ENCODE measurements around the gene ACACB. TPM values are rescaled to one million over a fixed set of nuclear protein-coding genes. Genes with fewer than 3 reads are reported as not detected.

The ACACB gene
- total RNA-seq (2.0 TPM), polyA plus RNA-seq (9.5 TPM)
- long read RNA-seq, donor 1 = 0 reads
- long read RNA-seq, donor 2 = 0 reads
- long read RNA-seq, donor 3, partial matches to known transcripts = 0 of 2 reads
- long read RNA-seq, donor 3, other reads (novel, unspliced or antisense) = 0 of 2 reads
- long read RNA-seq, donor 4 = 0 reads
- long read RNA-seq, donor 5, partial matches to known transcripts = 0 of 1 reads
- long read RNA-seq, donor 5, other reads (novel, unspliced or antisense) = 0 of 1 reads
- long read RNA-seq, donor 6 = 0 reads
- long read RNA-seq, donor 7 = 0 reads
- long read RNA-seq, donor 8 = 0 reads
- long read RNA-seq, donor 9 = 0 reads
- long read RNA-seq, donor 10 = 0 reads

GRCh38 chr12:109115758-109116610 is at the start of gene ACACB:
Gene ACACB, plus strand, starts transcription at chr12:109116587. Its CDS starts 22,819 bp downstream, at chr12:109139406.
- Histone ChIP-seq H3K4me3 (ENCODE audit: low read length in 2 of 2) (no peak within 1 kb of the TSS), H3K27me3 (ENCODE audit: control insufficient read depth in 2 of 2, insufficient read depth in 1 of 2, low read length in 1 of 2) (no peaks in the 10 kb centered on the region), H3K36me3 (ENCODE audit: control insufficient read depth in 2 of 2, insufficient read depth in 2 of 2, low read length in 1 of 2) (peaks cover 0 to under 1% of the 10 kb centered on the region in 2 donors), H3K9me3 (ENCODE audit: control insufficient read depth in 2 of 2, insufficient read depth in 1 of 2, low read length in 1 of 2) (no peaks in the 10 kb centered on the region), H3K27ac (ENCODE audit: low read depth in 1 of 2, low read length in 1 of 2) (no peak within 1 kb of the TSS), H3K4me1 (ENCODE audit: control insufficient read depth in 2 of 2, insufficient read depth in 2 of 2, low read length in 2 of 2) (peaks cover 0 to 8% of the 10 kb centered on the region in 2 donors)
- WGBS = 64% methylated on average over 14 of the region's 14 CpGs
- no peak for DNase-seq (ENCODE audit: low read depth in 6 of 9, low spot score in 9 of 9)

- peaks cover 18 to 32% of the 10 kb centered on the region in 2 donors for H3K36me3 ChIP-seq (ENCODE audit: control insufficient read depth in 2 of 2, insufficient read depth in 2 of 2, low read length in 1 of 2)
These were observed 46.8 kb upstream of the ACACB start for GRCh38 chr12:109069307-109070271.

GRCh38 chr12:109074866-109075265 is 41.5 kb upstream of the ACACB start:
- DNase-seq (ENCODE audit: low read depth in 6 of 9, low spot score in 9 of 9) = no peak
- H3K9me3 ChIP-seq (ENCODE audit: control insufficient read depth in 2 of 2, insufficient read depth in 1 of 2, low read length in 1 of 2) = no peaks in the 10 kb centered on the region
- H3K4me3 ChIP-seq (ENCODE audit: low read length in 2 of 2) = no peak overlapping the region

More at GRCh38 chr12:109069307-109070271, 46.8 kb upstream of the ACACB start:
- H3K4me3 ChIP-seq (ENCODE audit: low read length in 2 of 2) = no peak overlapping the region
- H3K9me3 ChIP-seq (ENCODE audit: control insufficient read depth in 2 of 2, insufficient read depth in 1 of 2, low read length in 1 of 2) = no peaks in the 10 kb centered on the region
- no peaks in the 10 kb centered on the region for H3K27me3 ChIP-seq (ENCODE audit: control insufficient read depth in 2 of 2, insufficient read depth in 1 of 2, low read length in 1 of 2)
- WGBS = 98% methylated on average over 17 of the region's 17 CpGs
- no peaks in the 10 kb centered on the region for H3K4me1 ChIP-seq (ENCODE audit: control insufficient read depth in 2 of 2, insufficient read depth in 2 of 2, low read length in 2 of 2)
- no peak for DNase-seq (ENCODE audit: low read depth in 6 of 9, low spot score in 9 of 9)
- H3K27ac ChIP-seq (ENCODE audit: low read depth in 1 of 2, low read length in 1 of 2) = no peak overlapping the region

GRCh38 chr12:109082751-109083150 is 33.6 kb upstream of the ACACB start:
- Histone ChIP-seq H3K27ac (ENCODE audit: low read depth in 1 of 2, low read length in 1 of 2) (no peak overlapping the region), H3K27me3 (ENCODE audit: control insufficient read depth in 2 of 2, insufficient read depth in 1 of 2, low read length in 1 of 2) (no peaks in the 10 kb centered on the region), H3K4me1 (ENCODE audit: control insufficient read depth in 2 of 2, insufficient read depth in 2 of 2, low read length in 2 of 2) (no peaks in the 10 kb centered on the region), H3K9me3 (ENCODE audit: control insufficient read depth in 2 of 2, insufficient read depth in 1 of 2, low read length in 1 of 2) (no peaks in the 10 kb centered on the region), H3K36me3 (ENCODE audit: control insufficient read depth in 2 of 2, insufficient read depth in 2 of 2, low read length in 1 of 2) (peaks cover 34 to 38% of the 10 kb centered on the region in 2 donors), H3K4me3 (ENCODE audit: low read length in 2 of 2) (no peak overlapping the region)
- 98% methylated on average over 14 of the region's 14 CpGs for WGBS
- no peak for DNase-seq (ENCODE audit: low read depth in 6 of 9, low spot score in 9 of 9)

More at GRCh38 chr12:109074866-109075265, 41.5 kb upstream of the ACACB start:
- Histone ChIP-seq H3K27me3 (ENCODE audit: control insufficient read depth in 2 of 2, insufficient read depth in 1 of 2, low read length in 1 of 2) (no peaks in the 10 kb centered on the region), H3K27ac (ENCODE audit: low read depth in 1 of 2, low read length in 1 of 2) (no peak overlapping the region), H3K4me1 (ENCODE audit: control insufficient read depth in 2 of 2, insufficient read depth in 2 of 2, low read length in 2 of 2) (no peaks in the 10 kb centered on the region), H3K36me3 (ENCODE audit: control insufficient read depth in 2 of 2, insufficient read depth in 2 of 2, low read length in 1 of 2) (peaks cover 13 to 16% of the 10 kb centered on the region in 2 donors)

- WGBS = over 99% methylated on average over 2 of the region's 2 CpGs
- DNase-seq (ENCODE audit: low read depth in 6 of 9, low spot score in 9 of 9) = no peak
- no peak overlapping the region for H3K4me3 ChIP-seq (ENCODE audit: low read length in 2 of 2)
- no peak overlapping the region for H3K27ac ChIP-seq (ENCODE audit: low read depth in 1 of 2, low read length in 1 of 2)
- no peaks in the 10 kb centered on the region for H3K9me3 ChIP-seq (ENCODE audit: control insufficient read depth in 2 of 2, insufficient read depth in 1 of 2, low read length in 1 of 2)
- peaks cover 38 to 48% of the 10 kb centered on the region in 2 donors for H3K36me3 ChIP-seq (ENCODE audit: control insufficient read depth in 2 of 2, insufficient read depth in 2 of 2, low read length in 1 of 2)
- H3K27me3 ChIP-seq (ENCODE audit: control insufficient read depth in 2 of 2, insufficient read depth in 1 of 2, low read length in 1 of 2) = no peaks in the 10 kb centered on the region
- H3K4me1 ChIP-seq (ENCODE audit: control insufficient read depth in 2 of 2, insufficient read depth in 2 of 2, low read length in 2 of 2) = no peaks in the 10 kb centered on the region
These were observed 32.0 kb upstream of the ACACB start for GRCh38 chr12:109084425-109084824.

- H3K36me3 ChIP-seq (ENCODE audit: control insufficient read depth in 2 of 2, insufficient read depth in 2 of 2, low read length in 1 of 2) = peaks cover 41 to 50% of the 10 kb centered on the region in 2 donors
- H3K27me3 ChIP-seq (ENCODE audit: control insufficient read depth in 2 of 2, insufficient read depth in 1 of 2, low read length in 1 of 2) = no peaks in the 10 kb centered on the region
- no peak overlapping the region for H3K27ac ChIP-seq (ENCODE audit: low read depth in 1 of 2, low read length in 1 of 2)
- no peak overlapping the region for H3K4me3 ChIP-seq (ENCODE audit: low read length in 2 of 2)
- no peaks in the 10 kb centered on the region for H3K4me1 ChIP-seq (ENCODE audit: control insufficient read depth in 2 of 2, insufficient read depth in 2 of 2, low read length in 2 of 2)
- H3K9me3 ChIP-seq (ENCODE audit: control insufficient read depth in 2 of 2, insufficient read depth in 1 of 2, low read length in 1 of 2) = no peaks in the 10 kb centered on the region
- DNase-seq (ENCODE audit: low read depth in 6 of 9, low spot score in 9 of 9) = no peak
- 99% methylated on average over 11 of the region's 11 CpGs for WGBS
These were observed 30.8 kb upstream of the ACACB start for GRCh38 chr12:109085590-109085989.

- no peak overlapping the region for H3K4me3 ChIP-seq (ENCODE audit: low read length in 2 of 2)
- no peak overlapping the region for H3K27ac ChIP-seq (ENCODE audit: low read depth in 1 of 2, low read length in 1 of 2)
- no peak for DNase-seq (ENCODE audit: low read depth in 6 of 9, low spot score in 9 of 9)
- H3K9me3 ChIP-seq (ENCODE audit: control insufficient read depth in 2 of 2, insufficient read depth in 1 of 2, low read length in 1 of 2) = no peaks in the 10 kb centered on the region
- H3K4me1 ChIP-seq (ENCODE audit: control insufficient read depth in 2 of 2, insufficient read depth in 2 of 2, low read length in 2 of 2) = peaks cover 3 to 4% of the 10 kb centered on the region in 2 donors
- H3K36me3 ChIP-seq (ENCODE audit: control insufficient read depth in 2 of 2, insufficient read depth in 2 of 2, low read length in 1 of 2) = peaks cover 33 to 42% of the 10 kb centered on the region in 2 donors
- WGBS = 93% methylated on average over 5 of the region's 5 CpGs
- no peaks in the 10 kb centered on the region for H3K27me3 ChIP-seq (ENCODE audit: control insufficient read depth in 2 of 2, insufficient read depth in 1 of 2, low read length in 1 of 2)
These were observed 29.1 kb upstream of the ACACB start for GRCh38 chr12:109087250-109087649.

GRCh38 chr12:109088818-109089217 is 27.6 kb upstream of the ACACB start:
- H3K4me1 ChIP-seq (ENCODE audit: control insufficient read depth in 2 of 2, insufficient read depth in 2 of 2, low read length in 2 of 2) = peaks cover 10 to 20% of the 10 kb centered on the region in 2 donors
- peaks cover 0 to 3% of the 10 kb centered on the region in 2 donors for H3K9me3 ChIP-seq (ENCODE audit: control insufficient read depth in 2 of 2, insufficient read depth in 1 of 2, low read length in 1 of 2)
- WGBS = 96% methylated on average over 6 of the region's 6 CpGs
- DNase-seq (ENCODE audit: low read depth in 6 of 9, low spot score in 9 of 9) = no peak
- no peak overlapping the region for H3K27ac ChIP-seq (ENCODE audit: low read depth in 1 of 2, low read length in 1 of 2)
- no peaks in the 10 kb centered on the region for H3K27me3 ChIP-seq (ENCODE audit: control insufficient read depth in 2 of 2, insufficient read depth in 1 of 2, low read length in 1 of 2)
- H3K36me3 ChIP-seq (ENCODE audit: control insufficient read depth in 2 of 2, insufficient read depth in 2 of 2, low read length in 1 of 2) = peaks cover 22 to 32% of the 10 kb centered on the region in 2 donors
- no peak overlapping the region for H3K4me3 ChIP-seq (ENCODE audit: low read length in 2 of 2)
